ENCODE data around the gene CALHM3.

CALHM3 gene

GRCh38 chr10:103440416-103440815 is 38.6 kb downstream of the CALHM3 start:
- TF ChIP-seq CTCF (IDR thresholded peaks at IDR 0.05; ENCODE audit: low read depth, low read length): no peak
- H3K4me3 ChIP-seq (ENCODE audit: low read depth, low read length): no peak overlapping the region

- no peak overlapping the region for H3K4me3 ChIP-seq (ENCODE audit: low read depth, low read length)
These were observed 39.3 kb downstream of the CALHM3 start for GRCh38 chr10:103439776-103440175.

GRCh38 chr10:103433858-103434257 is 45.2 kb downstream of the CALHM3 start:
- TF ChIP-seq CTCF (IDR thresholded peaks at IDR 0.05; ENCODE audit: low read depth, low read length): no peak

More at GRCh38 chr10:103439776-103440175, 39.3 kb downstream of the CALHM3 start:
- TF ChIP-seq CTCF (IDR thresholded peaks at IDR 0.05; ENCODE audit: low read depth, low read length): no peak

GRCh38 chr10:103431902-103432301 is 47.1 kb downstream of the CALHM3 start:
- no peak overlapping the region for H3K4me3 ChIP-seq (ENCODE audit: low read depth, low read length)
- TF ChIP-seq CTCF (IDR thresholded peaks at IDR 0.05; ENCODE audit: low read depth, low read length): no peak

More at GRCh38 chr10:103433858-103434257, 45.2 kb downstream of the CALHM3 start:
- no peak overlapping the region for H3K4me3 ChIP-seq (ENCODE audit: low read depth, low read length)

DNA sequence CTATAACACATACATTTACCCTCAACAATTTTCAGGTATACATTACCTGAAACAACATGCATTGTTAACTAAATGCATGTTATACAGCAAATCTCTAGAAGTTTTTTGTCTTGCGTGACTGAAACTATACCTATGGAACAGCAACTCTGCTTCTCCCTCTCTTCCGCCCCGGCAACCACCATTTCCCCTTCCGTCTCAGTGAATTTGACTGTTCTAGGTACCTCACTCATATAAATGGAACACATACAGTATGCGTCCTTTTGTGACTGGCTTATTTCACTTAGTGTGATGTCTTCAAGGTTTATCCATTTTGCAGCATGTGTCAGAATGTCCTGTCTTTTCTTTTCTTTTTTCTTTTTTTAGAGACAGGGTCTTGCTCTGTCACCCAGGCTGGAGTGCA is 49.4 kb downstream of the CALHM3 start:
- TF ChIP-seq CTCF (IDR thresholded peaks at IDR 0.05; ENCODE audit: low read depth, low read length): no peak
- no peak overlapping the region for H3K4me3 ChIP-seq (ENCODE audit: low read depth, low read length)

DNA sequence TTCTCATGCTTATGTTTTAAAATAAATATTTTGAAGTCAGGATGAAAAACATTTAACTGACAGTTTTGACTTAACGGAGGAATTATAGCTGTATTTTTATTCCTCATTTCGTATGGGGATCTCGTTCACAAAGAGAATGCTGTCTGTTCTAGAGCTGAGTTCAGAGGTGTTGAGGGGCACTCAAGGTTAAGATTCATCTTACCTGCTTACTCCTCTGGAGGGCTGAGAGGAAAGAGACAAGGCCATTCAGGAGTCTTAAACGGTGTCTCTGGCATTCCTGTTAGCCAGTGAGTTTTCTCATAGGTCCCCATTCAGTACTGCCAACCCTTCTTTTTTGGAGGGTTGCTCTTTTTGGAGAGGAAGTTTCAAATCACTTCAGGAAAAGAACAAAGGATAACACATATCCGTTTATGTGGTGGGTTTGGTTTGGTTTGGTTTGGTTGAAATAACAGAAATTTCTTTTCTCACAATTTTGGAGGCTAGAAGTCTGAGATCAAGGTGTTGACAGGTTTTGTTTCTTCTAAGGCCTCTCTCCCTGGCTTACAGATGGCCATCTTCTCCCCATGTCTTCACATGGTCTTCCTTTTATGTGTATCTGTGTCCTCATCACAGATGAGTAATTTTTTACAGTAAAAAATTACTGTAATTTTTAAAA is 49.9 kb downstream of the CALHM3 start:
- no peak overlapping the region for H3K4me3 ChIP-seq (ENCODE audit: low read depth, low read length)
- no peak for TF ChIP-seq CTCF (IDR thresholded peaks at IDR 0.05; ENCODE audit: low read depth, low read length)

DNA sequence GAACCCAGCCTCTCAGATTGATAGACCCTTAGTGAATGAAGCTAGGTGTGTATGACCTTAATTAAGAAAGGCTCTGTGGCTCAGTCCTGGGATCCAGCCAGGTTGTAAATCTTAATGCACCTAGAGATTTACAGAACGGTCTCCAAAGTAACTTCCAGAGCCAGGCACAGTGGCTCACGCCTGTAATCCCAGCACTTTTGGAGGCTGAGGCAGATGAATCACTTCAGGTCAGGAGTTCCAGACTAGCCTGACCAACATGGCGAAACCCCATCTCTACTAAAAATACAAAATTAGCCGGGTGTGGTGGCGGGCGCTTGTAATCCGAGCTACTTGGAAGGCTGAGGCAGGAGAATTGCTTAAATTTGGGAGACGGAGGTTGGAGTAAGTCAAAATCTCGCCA is 51.2 kb downstream of the CALHM3 start:
- H3K4me3 ChIP-seq (ENCODE audit: low read depth, low read length): no peak overlapping the region
- TF ChIP-seq CTCF (IDR thresholded peaks at IDR 0.05; ENCODE audit: low read depth, low read length): no peak

Measured in WI38 (cell line).